Suprapubic skin (tissue), 3 donors: ENCODE results near the gene CPD.

ENCODE experiments used
- CTCF ChIP-seq, 2 donors: fragments of 200-600 bp in 1 of 2; fragments of 450-650 bp in 1 of 2; sonication (generic) in 1 of 2; IDR thresholded peaks; one replicate each; pipeline ENCODE4 v1.5.1; 2016 to 2019; ENCODE audit warnings: antibody characterized with exemption in 2 of 2, mild to moderate bottlenecking in 1 of 2, moderate library complexity in 1 of 2
- POLR2AphosphoS5 ChIP-seq, 3 donors: sonication (generic); formaldehyde crosslinking; IDR thresholded peaks; one replicate each; pipeline ENCODE4 v1.6.1; 2017; ENCODE audit warnings: antibody characterized with exemption in 3 of 3

- TF ChIP-seq CTCF (IDR thresholded peaks at IDR 0.05) (no peak), POLR2AphosphoS5 (IDR thresholded peaks at IDR 0.05) (no peak)
Measured at GRCh38 chr17:30493780-30494179, 115.1 kb downstream of the CPD start.
